DND-41 (cell line): Measurements from ENCODE around the gene GNAS.

Experiments
- ATAC-seq: fragments of 200-7000 bp; cut with Tn5 transposase; 3 replicates; pipeline ENCODE4 v1.9.1; 2021; ENCODE audit warnings: low read depth; ENCODE audit not compliant: insufficient read depth
- DNase-seq: peaks from one replicate; pipeline ENCODE4 v3.0.0-alpha.2; 2020
- H2AFZ ChIP-seq: 2 replicates; pipeline ENCODE4 v1.6.0; 2012; ENCODE audit warnings: low read depth, low read length
- H3K27ac ChIP-seq: 2 replicates; pipeline ENCODE4 v1.5.1; 2012; ENCODE audit warnings: low read length, inconsistent platforms
- H3K27me3 ChIP-seq: fragments of 200-600 bp; sonication (generic); 2 replicates; pipeline ENCODE4 v1.6.0; 2012; ENCODE audit warnings: low read length, mild to moderate bottlenecking, inconsistent platforms; ENCODE audit not compliant: insufficient read depth, poor library complexity
- H3K36me3 ChIP-seq: 2 replicates; pipeline ENCODE4 v1.5.1; 2012; ENCODE audit warnings: low read length, inconsistent platforms; ENCODE audit not compliant: insufficient read depth
- H3K4me1 ChIP-seq: 2 replicates; pipeline ENCODE4 v1.5.1; 2012; ENCODE audit warnings: mild to moderate bottlenecking, low read length; ENCODE audit not compliant: insufficient read depth
- H3K4me2 ChIP-seq: 2 replicates; pipeline ENCODE4 v1.6.0; 2012; ENCODE audit warnings: mild to moderate bottlenecking, moderate library complexity, low read length, inconsistent platforms; ENCODE audit not compliant: insufficient read depth
- H3K4me3 ChIP-seq, 2 experiments: fragments of 200-600 bp in 1 of 2; shearing (Covaris generic) in 1 of 2; 2 replicates each; pipeline ENCODE4 v1.5.1; 2012 to 2016; ENCODE audit warnings: inconsistent platforms in 2 of 2, low read length in 2 of 2, mild to moderate bottlenecking in 2 of 2, low read depth in 1 of 2, moderate library complexity in 1 of 2
- H3K79me2 ChIP-seq: 2 replicates; pipeline ENCODE4 v1.6.0; 2012; ENCODE audit warnings: low read length, inconsistent platforms; ENCODE audit not compliant: insufficient read depth
- H3K9ac ChIP-seq: 2 replicates; pipeline ENCODE4 v1.6.0; 2012; ENCODE audit warnings: low read depth, mild to moderate bottlenecking, inconsistent platforms, low read length, moderate library complexity
- H3K9me3 ChIP-seq: 2 replicates; pipeline ENCODE4 v1.5.1; 2012; ENCODE audit warnings: low read length, moderate library complexity, mild to moderate bottlenecking, inconsistent platforms; ENCODE audit not compliant: insufficient read depth, severe bottlenecking
- H4K20me1 ChIP-seq: 2 replicates; pipeline ENCODE4 v1.6.0; 2012; ENCODE audit warnings: low read length; ENCODE audit not compliant: insufficient read depth
- CTCF ChIP-seq: IDR thresholded peaks from 2 replicates; pipeline ENCODE4 v1.5.1; 2012; ENCODE audit warnings: borderline replicate concordance, low read length, moderate library complexity, mild to moderate bottlenecking; ENCODE audit not compliant: poor library complexity, severe bottlenecking; ENCODE audit errors: extremely low read depth
- EZH2 ChIP-seq: IDR thresholded peaks from 3 replicates; pipeline ENCODE4 v1.6.1; 2012; ENCODE audit warnings: borderline replicate concordance, low read depth, mild to moderate bottlenecking, moderate library complexity, low read length, inconsistent platforms; ENCODE audit not compliant: severe bottlenecking

Gene GNAS

GRCh38 chr20:58930496-58930895 is 78.0 kb downstream of the GNAS start:
- no peak overlapping the region for H3K27ac ChIP-seq
- no peaks in the 10 kb centered on the region for H3K79me2 ChIP-seq
- H3K4me2 ChIP-seq: no peak overlapping the region
- H3K36me3 ChIP-seq: no peaks in the 10 kb centered on the region
- H3K9ac ChIP-seq: no peak overlapping the region
- no peak for ATAC-seq
- H3K9me3 ChIP-seq: no peaks in the 10 kb centered on the region
- TF ChIP-seq EZH2 (no peak), CTCF (no peak)
- no peak overlapping the region for H3K4me3 ChIP-seq
- H3K27me3 ChIP-seq: peaks cover 10% of the 10 kb centered on the region
- no peak overlapping the region for H2AFZ ChIP-seq
- H4K20me1 ChIP-seq: no peaks in the 10 kb centered on the region
- H3K4me1 ChIP-seq: no peaks in the 10 kb centered on the region
- DNase-seq: no peak

GRCh38 chr20:58932170-58932569 is 79.7 kb downstream of the GNAS start:
- no peak overlapping the region for H2AFZ ChIP-seq
- H3K27me3 ChIP-seq: peaks cover 9% of the 10 kb centered on the region
- no peak overlapping the region for H3K27ac ChIP-seq
- no peak overlapping the region for H3K4me3 ChIP-seq
- H3K79me2 ChIP-seq: no peaks in the 10 kb centered on the region
- no peaks in the 10 kb centered on the region for H3K9me3 ChIP-seq
- H4K20me1 ChIP-seq: no peaks in the 10 kb centered on the region
- H3K9ac ChIP-seq: no peak overlapping the region
- ATAC-seq (no peak), DNase-seq (no peak)
- H3K4me1 ChIP-seq: no peaks in the 10 kb centered on the region
- H3K36me3 ChIP-seq: no peaks in the 10 kb centered on the region
- TF ChIP-seq CTCF: no peak
- no peak for TF ChIP-seq EZH2
- H3K4me2 ChIP-seq: no peak overlapping the region

- no peak overlapping the region for H3K27ac ChIP-seq
- no peak overlapping the region for H3K4me3 ChIP-seq
- DNase-seq (no peak), ATAC-seq (no peak)
- no peaks in the 10 kb centered on the region for H3K4me1 ChIP-seq
- no peaks in the 10 kb centered on the region for H3K36me3 ChIP-seq
- no peaks in the 10 kb centered on the region for H3K79me2 ChIP-seq
- no peak overlapping the region for H2AFZ ChIP-seq
- TF ChIP-seq CTCF: no peak
- no peak for TF ChIP-seq EZH2
- H3K27me3 ChIP-seq: peaks cover 21% of the 10 kb centered on the region
- H3K4me2 ChIP-seq: no peak overlapping the region
- H4K20me1 ChIP-seq: no peaks in the 10 kb centered on the region
- no peaks in the 10 kb centered on the region for H3K9me3 ChIP-seq
- no peak overlapping the region for H3K9ac ChIP-seq
Measured at GRCh38 chr20:58938078-58938477, 85.6 kb downstream of the GNAS start.

- Histone ChIP-seq H3K4me3 (no peak overlapping the region), H3K79me2 (no peaks in the 10 kb centered on the region), H3K27ac (no peak overlapping the region), H3K36me3 (no peaks in the 10 kb centered on the region), H3K27me3 (peaks cover 21% of the 10 kb centered on the region), H3K4me2 (no peak overlapping the region), H4K20me1 (no peaks in the 10 kb centered on the region), H3K9ac (no peak overlapping the region), H3K4me1 (no peaks in the 10 kb centered on the region), H3K9me3 (no peaks in the 10 kb centered on the region), H2AFZ (no peak overlapping the region)
- ATAC-seq (no peak), DNase-seq (no peak)
- TF ChIP-seq CTCF: no peak
- TF ChIP-seq EZH2: no peak
Measured at GRCh38 chr20:58938541-58938940, 86.0 kb downstream of the GNAS start.
